ENCODE results near the gene CRYGN. TPM values are rescaled to one million over a fixed set of nuclear protein-coding genes. Genes with fewer than 3 reads are reported as not detected.

CRYGN gene
- total and polyA plus RNA-seq, 2 experiments from 2014 or later: 0.24 TPM; not detected in 1

DNA sequence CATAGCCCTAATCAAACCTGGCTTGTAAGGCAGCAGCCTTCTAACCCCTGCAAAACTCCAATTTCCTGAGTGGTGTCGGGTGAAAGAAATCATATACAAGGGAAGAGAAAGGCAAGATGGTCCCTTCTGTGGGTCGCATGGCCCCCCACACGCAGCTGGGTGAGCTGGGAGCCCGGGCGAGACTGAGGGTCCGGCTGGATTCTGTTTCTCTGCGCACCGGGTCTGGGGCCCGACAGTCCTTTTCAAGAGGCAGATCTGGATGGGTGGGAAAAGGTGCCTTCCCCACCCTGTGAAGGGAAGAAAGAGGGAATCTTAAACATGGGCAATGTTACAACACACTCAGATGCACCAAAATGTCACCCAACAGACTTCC is 48.6 kb downstream of the CRYGN start:
- H3K27ac ChIP-seq: no peak overlapping the region
- no peak for TF ChIP-seq EZH2phosphoT487 (IDR thresholded peaks at IDR 0.05; ENCODE audit: low read depth, severe bottlenecking, unreplicated experiment)
- TF ChIP-seq EZH2 (IDR thresholded peaks at IDR 0.05; ENCODE audit: borderline replicate concordance): no peak
- TF ChIP-seq, protein P1, sequence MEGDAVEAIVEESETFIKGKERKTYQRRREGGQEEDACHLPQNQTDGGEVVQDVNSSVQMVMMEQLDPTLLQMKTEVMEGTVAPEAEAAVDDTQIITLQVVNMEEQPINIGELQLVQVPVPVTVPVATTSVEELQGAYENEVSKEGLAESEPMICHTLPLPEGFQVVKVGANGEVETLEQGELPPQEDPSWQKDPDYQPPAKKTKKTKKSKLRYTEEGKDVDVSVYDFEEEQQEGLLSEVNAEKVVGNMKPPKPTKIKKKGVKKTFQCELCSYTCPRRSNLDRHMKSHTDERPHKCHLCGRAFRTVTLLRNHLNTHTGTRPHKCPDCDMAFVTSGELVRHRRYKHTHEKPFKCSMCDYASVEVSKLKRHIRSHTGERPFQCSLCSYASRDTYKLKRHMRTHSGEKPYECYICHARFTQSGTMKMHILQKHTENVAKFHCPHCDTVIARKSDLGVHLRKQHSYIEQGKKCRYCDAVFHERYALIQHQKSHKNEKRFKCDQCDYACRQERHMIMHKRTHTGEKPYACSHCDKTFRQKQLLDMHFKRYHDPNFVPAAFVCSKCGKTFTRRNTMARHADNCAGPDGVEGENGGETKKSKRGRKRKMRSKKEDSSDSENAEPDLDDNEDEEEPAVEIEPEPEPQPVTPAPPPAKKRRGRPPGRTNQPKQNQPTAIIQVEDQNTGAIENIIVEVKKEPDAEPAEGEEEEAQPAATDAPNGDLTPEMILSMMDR (IDR thresholded peaks at IDR 0.05; ENCODE audit: poor library complexity): no peak
- no peaks in the 10 kb centered on the region for H3K27me3 ChIP-seq

DNA sequence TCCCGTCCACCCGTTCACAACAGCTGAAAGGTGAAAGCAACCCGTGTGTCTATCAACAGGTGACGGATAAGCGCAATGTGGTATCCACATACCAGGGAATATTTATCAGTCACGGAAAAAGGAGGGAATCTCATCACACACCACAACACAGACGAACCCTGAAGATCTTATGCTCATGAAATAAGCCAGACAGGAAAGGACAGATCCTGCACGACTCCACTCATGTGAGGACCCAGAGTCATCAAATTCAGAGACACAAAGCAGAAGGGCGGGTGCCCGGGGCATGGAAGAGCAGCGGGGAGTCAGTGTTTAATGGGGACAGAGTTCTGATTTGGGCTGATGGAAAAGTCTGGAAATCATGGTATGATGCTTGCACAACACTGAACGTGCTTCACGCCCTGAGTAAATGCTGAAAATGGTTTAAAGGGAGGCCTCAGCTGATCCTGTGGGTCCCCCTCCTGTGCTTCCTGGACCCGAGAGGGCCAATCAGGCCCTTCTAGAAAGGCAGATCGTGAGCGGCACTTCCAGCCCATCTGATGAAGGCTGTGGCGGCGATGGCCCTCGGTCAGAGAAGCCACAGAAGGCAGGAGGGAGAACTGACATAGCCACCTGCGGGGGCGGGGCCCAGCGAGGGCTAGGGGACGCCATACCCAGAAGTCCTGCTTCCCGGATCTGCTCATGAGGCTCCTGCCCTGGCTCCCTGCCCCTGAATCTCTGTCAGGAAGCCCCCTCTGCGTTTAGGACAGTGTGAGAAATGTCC is 49.2 kb downstream of the CRYGN start:
- Histone ChIP-seq H3K79me2 (no peaks in the 10 kb centered on the region), H3K4me2 (no peak overlapping the region), H4K20me1 (ENCODE audit: insufficient read depth, poor library complexity, severe bottlenecking) (no peaks in the 10 kb centered on the region), H3K36me3 (replicated peaks; ENCODE audit: insufficient read depth, low read depth) (no peaks in the 10 kb centered on the region), H3K27me3 (no peaks in the 10 kb centered on the region), H3K9me3 (ENCODE audit: low read depth) (no peaks in the 10 kb centered on the region), H3K27ac (no peak overlapping the region), H3K4me1 (ENCODE audit: insufficient read depth) (no peaks in the 10 kb centered on the region), H3K9me2 (replicated peaks; ENCODE audit: insufficient read depth) (no peaks in the 10 kb centered on the region), H2AFZ (no peak overlapping the region), H3K4me3 (no peak overlapping the region)
- no peak for DNase-seq (ENCODE audit: low spot score)
- 91% methylated on average over 25 of the region's 25 CpGs for WGBS (ENCODE audit: low lambda C conversion rate, missing lambda C conversion rate)
- TF ChIP-seq EZH2 (IDR thresholded peaks at IDR 0.05; ENCODE audit: borderline replicate concordance) (no peak), EZH2phosphoT487 (IDR thresholded peaks at IDR 0.05; ENCODE audit: low read depth, severe bottlenecking, unreplicated experiment) (no peak)
- TF ChIP-seq, protein P1 (IDR thresholded peaks at IDR 0.05; ENCODE audit: poor library complexity): no peak

More for the DNA sequence above, 48.6 kb downstream of the CRYGN start:
- 95% methylated on average over 9 of the region's 9 CpGs for WGBS (ENCODE audit: low lambda C conversion rate, missing lambda C conversion rate)
- H3K79me2 ChIP-seq: no peaks in the 10 kb centered on the region
- H3K4me1 ChIP-seq (ENCODE audit: insufficient read depth): no peaks in the 10 kb centered on the region
- H2AFZ ChIP-seq: no peak overlapping the region
- H4K20me1 ChIP-seq (ENCODE audit: insufficient read depth, poor library complexity, severe bottlenecking): no peaks in the 10 kb centered on the region
- H3K9me3 ChIP-seq (ENCODE audit: low read depth): no peaks in the 10 kb centered on the region
- no peak for DNase-seq (ENCODE audit: low spot score)
- no peaks in the 10 kb centered on the region for H3K36me3 ChIP-seq (replicated peaks; ENCODE audit: insufficient read depth, low read depth)
- no peak overlapping the region for H3K4me2 ChIP-seq
- H3K4me3 ChIP-seq: no peak overlapping the region
- H3K9me2 ChIP-seq (replicated peaks; ENCODE audit: insufficient read depth): no peaks in the 10 kb centered on the region

DNA sequence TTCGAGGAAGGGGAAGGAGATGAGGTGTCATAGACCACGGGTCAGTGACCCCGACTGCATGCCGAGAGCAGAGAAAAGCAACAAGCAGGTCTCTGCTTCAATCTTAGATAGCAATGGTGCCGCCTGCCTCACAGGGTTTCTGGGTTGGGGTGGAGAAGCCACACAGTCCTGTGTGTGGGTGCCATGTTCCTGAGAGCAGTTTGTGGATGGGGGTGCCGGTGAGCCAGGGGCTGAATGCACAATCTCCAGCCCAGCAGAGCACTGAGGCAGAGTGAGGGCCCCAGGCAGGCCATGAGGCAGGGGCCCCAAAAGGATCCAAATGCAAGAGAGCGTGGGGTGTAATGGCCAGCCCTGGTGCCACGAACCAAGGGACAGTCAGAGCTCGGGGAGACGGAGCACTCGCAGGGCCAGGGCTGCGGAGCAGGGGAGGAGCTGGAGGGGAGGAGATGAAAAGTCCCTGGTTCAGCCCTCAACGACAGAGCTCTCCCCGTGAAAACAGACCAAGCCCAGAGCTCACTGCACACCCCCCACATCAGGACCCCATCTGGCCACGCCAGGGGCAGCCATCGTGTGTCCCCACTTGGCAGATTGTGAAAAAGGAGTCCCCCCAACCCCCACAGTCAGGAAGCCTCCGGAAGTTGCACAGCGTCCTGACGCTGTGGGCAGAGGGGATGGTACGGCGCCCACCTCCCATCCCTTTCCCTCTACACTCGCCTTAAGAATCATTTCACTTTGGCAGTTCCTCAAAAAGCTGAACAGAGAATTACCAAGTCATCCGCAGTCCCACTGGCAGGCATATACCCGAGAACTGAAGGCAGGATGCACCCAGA is 50.0 kb downstream of the CRYGN start:
- no peak overlapping the region for H3K4me3 ChIP-seq
- 94% methylated on average over 22 of the region's 24 CpGs for WGBS (ENCODE audit: low lambda C conversion rate, missing lambda C conversion rate)
- no peak for DNase-seq (ENCODE audit: low spot score)
- H3K79me2 ChIP-seq: no peaks in the 10 kb centered on the region
- no peaks in the 10 kb centered on the region for H3K36me3 ChIP-seq (replicated peaks; ENCODE audit: insufficient read depth, low read depth)
- no peaks in the 10 kb centered on the region for H4K20me1 ChIP-seq (ENCODE audit: insufficient read depth, poor library complexity, severe bottlenecking)
- no peak overlapping the region for H3K4me2 ChIP-seq
- no peaks in the 10 kb centered on the region for H3K4me1 ChIP-seq (ENCODE audit: insufficient read depth)
- no peak overlapping the region for H2AFZ ChIP-seq
- H3K27ac ChIP-seq: no peak overlapping the region
- no peaks in the 10 kb centered on the region for H3K9me2 ChIP-seq (replicated peaks; ENCODE audit: insufficient read depth)
- no peaks in the 10 kb centered on the region for H3K9me3 ChIP-seq (ENCODE audit: low read depth)
- TF ChIP-seq EZH2 (IDR thresholded peaks at IDR 0.05; ENCODE audit: borderline replicate concordance): no peak
- no peak for TF ChIP-seq EZH2phosphoT487 (IDR thresholded peaks at IDR 0.05; ENCODE audit: low read depth, severe bottlenecking, unreplicated experiment)
- TF ChIP-seq, protein P1 (IDR thresholded peaks at IDR 0.05; ENCODE audit: poor library complexity): no peak
- H3K27me3 ChIP-seq: no peaks in the 10 kb centered on the region

Data from hepatocyte (in vitro differentiated cells).